HG02943 (cell line): ENCODE results near the gene AARS2.

Source experiments
- ATAC-seq: cut with Tn5 transposase; IDR thresholded peaks from one replicate; pipeline ENCODE4 v1.9.1; 2021; ENCODE audit warnings: mild to moderate bottlenecking, low read depth, moderate library complexity; ENCODE audit not compliant: unreplicated experiment

The AARS2 gene

DNA sequence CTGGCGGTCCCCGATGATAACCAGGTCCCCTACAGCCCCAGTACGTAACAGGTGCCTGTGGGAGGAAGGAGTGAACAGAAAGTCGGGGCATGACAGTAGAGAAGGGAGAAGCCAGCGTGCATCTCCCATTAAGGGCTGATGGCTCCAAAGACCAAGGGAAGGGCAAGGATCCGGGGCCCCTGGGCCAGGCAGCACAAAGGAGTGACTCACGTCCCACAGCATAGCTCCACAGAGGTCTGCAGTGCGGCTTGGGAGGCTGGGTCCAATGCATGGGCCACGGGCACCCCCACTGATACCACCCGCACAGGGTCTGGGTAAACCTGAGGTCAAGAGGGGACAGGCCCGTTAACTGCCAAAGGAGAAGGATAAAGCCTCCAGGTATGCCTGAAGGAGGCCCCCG is 10.3 kb downstream of the AARS2 start:
- ATAC-seq, result no peak

GRCh38 chr6:44301782-44302564 is 11.2 kb downstream of the AARS2 start:
- ATAC-seq, result no peak

- no peak for ATAC-seq
Observed at GRCh38 chr6:44301106-44301505, 12.0 kb downstream of the AARS2 start.

GRCh38 chr6:44300292-44300823 is 12.8 kb downstream of the AARS2 start:
- ATAC-seq, result no peak

- ATAC-seq, result no peak
Observed at GRCh38 chr6:44298864-44299263, 14.3 kb downstream of the AARS2 start.

DNA sequence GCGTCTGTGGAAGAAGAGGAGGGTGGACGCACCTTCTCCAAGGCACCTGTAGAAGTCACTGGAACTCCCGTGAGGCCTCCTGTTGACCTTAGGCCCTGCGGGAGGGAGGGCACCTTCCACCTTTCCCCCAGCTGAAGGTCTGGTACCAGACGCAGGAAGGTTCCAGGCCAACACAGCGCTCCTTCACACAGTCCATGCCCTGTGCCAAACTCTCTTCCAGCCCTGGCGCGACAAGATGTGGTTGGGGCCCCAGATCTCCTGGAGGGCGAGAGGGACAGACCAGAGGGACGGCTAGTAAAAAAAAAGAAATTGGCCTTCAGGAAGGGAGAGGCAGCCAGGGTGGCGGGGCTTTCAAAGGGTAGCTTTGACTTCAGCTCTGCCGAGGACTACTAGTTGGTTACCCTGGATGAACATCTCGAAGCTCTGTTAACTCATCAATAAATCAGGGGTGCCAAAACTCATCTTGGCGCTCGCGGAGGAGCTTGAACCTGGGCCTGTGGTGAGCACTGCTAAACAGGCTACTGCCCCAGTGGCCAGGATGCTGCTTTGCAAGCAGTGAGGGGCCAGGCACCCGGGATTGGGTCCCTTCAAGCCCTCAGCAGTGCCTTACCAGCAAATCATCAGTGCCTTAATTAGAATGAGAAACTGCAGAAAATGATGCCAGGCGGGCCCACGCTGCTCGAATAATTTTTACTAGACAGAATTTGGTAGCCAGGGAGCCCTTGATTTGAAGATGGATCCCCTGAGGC is 14.9 kb downstream of the AARS2 start:
- ATAC-seq, result no peak

DNA sequence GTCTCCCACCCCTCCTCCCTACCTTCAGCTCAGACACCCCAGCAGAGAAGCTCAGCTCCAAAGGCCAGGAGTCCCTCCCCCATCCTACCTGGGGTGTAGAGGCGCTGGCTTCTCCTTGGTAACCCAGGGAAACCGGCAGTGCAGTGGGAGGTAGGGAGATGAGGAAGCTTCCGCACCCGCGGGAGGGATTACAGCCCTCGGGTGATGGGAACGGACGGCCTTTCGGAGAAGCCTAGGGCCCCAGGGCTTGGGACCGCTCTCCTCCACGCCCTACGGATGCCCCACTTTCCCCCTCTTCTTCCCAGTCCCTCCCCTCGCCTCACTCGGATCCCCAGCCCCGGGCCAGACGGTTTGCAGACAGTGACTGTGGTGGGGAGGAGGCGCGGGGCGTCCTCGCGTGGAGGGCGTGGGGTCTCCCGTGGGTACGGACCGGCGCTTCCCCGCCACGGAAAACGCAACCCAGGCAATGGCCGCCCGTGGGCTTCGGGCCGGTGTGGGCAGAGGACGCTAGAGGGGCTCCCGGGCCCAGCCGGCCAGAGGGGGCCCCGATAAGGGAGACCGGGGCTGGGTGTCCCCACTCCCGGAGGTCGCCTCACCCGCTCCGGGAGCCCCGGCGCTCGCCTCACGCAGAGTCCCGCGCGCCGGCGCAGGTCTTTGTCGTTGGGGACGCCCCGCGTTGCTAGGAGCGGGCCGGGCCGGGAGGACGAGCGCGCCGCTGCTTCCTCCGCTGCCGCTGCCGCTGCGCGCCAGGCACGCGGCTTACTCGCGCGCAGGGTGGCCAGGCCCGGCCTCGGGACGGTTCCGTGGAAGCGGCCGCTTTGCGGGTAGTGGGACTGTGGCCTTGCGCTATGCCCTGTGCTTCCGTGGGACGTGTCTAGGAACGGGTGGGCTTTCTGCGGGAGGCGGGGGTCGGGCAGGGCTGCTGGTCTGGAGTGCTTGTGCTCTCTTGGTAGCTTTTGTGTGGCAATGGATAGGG is 15.8 kb downstream of the AARS2 start:
- ATAC-seq, result no peak

DNA sequence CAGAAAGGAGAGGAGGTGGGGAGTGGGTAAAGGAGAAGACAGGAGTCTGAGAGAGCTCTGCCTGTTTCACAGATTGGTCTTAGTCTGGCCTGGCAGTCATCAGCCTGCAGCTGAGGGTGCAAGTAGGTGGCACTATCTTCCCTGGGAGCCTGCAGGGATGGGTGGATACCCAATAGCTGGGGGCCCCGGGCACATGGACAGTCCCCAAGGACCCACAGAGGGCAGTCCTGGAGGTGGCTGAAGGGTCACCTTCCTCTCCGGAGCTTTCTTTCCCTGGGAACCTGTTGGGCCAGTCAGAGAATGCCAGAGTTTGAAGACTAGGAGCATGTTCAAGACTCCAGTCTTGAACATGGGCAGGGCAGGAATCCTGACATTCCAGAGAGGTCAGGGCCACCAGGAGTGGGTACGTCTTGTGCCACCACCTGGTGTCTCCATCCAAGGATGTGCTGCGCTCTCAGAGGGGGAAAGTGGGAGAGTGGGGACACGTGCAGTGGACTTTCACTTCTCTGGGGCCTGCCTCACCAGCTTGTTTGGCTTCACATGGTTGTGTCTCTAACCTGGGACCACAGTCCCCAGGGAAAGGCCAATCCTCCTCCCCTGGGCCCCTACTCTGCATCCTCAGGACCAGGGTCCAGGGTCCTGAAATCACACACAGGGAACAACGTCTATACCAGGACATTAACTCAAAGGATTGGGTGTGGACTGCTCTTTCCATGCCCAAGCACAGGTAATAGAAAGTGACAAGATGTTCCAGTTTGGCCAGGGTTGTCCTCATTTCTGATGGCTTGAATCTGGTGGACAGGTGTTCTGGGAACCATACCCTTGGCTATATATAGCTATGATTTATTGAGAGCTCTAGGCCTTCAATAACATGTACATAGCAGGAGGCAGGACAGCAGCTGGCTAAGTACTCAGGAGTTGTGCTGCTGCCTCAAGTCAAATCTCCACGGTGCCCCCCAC is 18.0 kb downstream of the AARS2 start:
- ATAC-seq, result no peak

- no peak for ATAC-seq
Observed at GRCh38 chr6:44292661-44293365, 20.3 kb downstream of the AARS2 start.

- no peak for ATAC-seq
Observed at GRCh38 chr6:44291841-44292240, 21.3 kb downstream of the AARS2 start.

- no peak for ATAC-seq
Observed at GRCh38 chr6:44289726-44290260, 23.4 kb downstream of the AARS2 start.

DNA sequence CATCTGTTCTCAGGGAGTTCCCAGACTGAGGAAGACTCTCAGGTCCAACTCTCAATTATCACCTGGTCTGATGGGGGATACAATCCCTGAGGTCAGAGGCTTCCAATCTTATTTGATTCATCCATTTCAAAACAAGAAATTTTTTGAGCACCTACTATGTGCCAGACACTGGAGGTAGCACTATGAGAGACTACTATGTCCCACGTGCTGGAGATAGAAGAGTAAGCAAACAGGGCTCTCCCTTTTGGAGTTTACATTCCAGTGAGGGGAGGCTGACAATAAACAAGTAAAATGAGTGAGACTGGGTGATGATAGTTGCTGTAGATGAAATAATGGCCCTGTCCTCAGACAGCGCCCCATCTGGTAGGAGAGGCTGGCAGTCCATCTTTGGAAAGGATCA is 26.4 kb downstream of the AARS2 start:
- no peak for ATAC-seq

- no peak for ATAC-seq
Observed at GRCh38 chr6:44286285-44286565, 26.9 kb downstream of the AARS2 start.

DNA sequence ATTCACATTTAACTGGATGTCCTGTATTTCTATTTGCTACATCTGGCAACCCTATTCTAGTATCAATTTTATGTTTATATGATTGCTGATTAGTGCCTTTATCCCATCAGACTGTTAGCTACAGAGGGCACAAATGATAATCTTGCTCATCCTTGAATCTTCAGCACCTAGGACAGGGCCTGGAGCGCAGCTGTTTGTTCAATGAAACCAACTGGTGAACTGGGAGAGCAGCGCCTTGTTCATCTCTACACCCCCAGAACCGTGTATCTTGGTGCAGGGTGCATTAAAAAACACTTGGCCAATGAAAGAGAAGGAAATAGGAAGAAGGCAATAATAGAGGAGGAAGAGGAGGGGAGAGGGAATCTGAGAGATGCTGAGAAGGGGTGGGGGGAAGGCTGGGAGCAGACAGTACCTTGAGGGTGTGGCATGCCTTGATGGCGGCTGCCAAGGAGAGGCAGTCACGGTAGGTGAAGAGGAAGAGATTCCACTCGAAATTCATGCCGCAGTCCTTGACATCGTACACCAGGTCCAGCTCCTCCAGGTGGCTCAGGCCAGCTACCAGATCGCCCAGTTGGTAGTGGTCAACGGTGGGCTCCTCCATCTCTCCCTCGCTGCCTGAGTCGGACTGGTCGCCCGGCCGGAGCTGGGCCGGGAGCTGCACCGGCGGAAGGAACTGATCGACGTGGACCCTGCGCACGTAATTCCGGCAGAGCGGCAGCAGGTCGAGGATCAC is 27.4 kb downstream of the AARS2 start:
- no peak for ATAC-seq

DNA sequence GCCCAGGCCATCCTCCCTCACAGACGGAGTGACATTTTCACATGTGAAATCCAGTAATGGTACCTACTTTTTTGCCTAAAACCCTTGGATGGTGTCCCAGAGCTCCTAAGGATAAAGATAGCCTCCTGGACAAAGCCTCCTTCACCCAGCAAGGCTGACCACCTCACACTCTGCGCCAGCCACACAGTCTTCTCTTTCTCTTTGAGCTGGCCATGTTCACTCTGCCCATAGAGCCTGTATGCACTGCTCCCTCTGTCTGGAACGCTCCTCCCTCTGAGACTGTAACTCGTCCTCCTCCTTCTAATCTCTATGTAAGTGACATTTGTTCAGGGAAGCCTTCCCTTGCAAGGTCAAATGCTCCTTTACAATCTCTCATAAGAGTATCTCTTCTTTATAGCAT is 28.3 kb downstream of the AARS2 start:
- no peak for ATAC-seq

DNA sequence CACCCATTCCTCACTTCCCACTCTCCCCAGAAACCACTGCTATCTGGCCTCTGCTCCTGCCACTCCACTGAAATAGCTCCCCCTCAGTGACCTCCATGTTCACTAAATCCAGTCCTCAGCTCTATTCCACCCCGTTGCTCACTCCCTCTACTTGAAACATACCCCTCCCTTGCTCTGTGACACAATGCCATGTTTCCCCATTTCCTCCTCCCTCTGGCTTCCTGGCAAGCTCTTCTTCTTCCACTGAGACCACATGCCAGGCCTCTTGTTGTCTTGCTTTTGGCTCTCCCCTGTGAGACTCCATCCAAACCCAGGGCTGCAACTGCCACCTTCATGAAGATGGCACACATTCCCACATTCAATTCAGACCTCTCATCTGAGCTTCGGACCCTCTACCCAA is 29.0 kb downstream of the AARS2 start:
- no peak for ATAC-seq

GRCh38 chr6:44278774-44279697 is 34.1 kb downstream of the AARS2 start:
- no peak for ATAC-seq
